Measurements from ENCODE around the gene TENT5D.
"Not testable (repeated sequence)": the region's sequence is repeated elsewhere in the genome, so short reads cannot be mapped to it uniquely, and the experiment has no call there.

TENT5D gene

DNA sequence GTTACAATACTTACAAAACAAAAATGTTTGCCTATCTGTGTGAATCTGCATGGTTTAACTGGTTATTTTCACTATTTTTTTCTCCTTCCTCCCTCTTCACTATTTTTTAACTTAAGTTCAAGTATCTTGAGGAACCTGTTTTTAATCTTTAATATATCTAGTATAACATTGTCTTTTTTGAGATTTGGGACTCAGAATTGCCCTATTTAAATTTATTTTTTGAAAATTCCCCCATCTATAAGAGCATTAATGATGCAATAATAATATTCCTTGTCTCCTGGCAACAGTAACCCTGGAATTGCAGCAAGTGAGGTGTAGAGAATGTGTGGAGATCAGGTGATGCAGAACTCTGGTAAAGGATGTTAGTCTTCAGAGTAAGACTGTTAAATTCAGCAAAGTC is at the start of gene TENT5D:
TENT5D (plus strand) TSS at position 301 of the 400 bp plus-strand sequence. CDS start 22,093 bp downstream, outside the sequence.
- DNase-seq (ENCODE audit: low read depth, low spot score) = no peak

DNA sequence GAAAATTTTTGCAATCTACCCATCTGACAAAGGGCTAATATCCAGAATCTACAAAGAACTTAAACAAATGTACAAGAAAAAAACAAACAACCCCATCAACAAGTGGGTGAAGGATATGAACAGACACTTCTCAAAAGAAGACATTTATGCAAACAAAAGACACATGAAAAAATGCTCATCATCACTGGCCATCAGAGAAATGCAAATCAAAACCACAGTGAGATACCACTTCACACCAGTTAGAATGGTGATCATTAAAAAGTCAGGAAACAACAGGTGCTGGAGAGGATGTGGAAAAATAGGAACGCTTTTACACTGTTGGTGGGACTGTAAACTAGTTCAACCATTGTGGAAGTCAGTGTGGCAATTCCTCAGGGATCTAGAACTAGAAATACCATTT is 34.6 kb upstream of the TENT5D start:
- DNase-seq (ENCODE audit: low read depth, low spot score) = not testable (repeated sequence)

DNA sequence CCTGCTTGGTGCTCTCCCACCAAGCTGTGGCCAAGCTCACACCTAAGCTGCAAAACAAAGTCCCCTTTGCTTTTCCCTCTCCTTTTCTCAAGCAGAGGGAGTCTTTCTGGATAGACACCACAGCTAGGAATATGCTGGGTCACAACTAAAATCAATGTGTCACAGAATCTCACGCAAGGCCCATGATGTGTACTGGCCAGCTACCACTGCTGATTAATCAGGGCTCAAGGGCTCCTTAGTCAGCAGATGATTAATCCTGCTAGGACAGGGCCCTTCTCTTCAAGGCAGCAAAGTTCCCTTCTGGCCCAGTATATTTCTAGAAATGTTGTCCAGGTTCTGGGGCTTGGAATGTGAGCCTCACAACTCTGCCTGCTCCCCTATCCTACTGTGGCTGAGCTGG is 32.0 kb upstream of the TENT5D start:
- no peak for DNase-seq (ENCODE audit: low read depth, low spot score)

DNA sequence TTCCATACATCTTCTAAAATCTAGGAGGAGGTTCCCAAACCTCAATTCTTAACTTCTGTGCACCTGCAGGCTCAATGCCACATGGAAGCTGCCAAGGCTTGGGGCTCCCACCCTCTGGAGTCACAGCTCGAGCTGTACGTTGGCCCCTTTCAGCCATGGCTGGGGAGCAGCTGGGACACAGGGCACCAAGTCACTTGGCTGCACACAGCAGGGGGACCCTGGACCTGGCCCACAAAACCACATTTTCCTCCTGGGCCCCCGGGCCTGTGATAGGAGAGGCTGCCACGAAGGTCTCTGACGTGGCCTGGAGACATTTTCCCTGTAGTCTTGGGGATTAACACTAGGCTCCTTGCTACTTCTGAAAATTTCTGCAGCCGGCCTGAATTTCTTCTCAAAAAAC is 8.2 kb upstream of the TENT5D start:
- no peak for DNase-seq (ENCODE audit: low read depth, low spot score)

DNA sequence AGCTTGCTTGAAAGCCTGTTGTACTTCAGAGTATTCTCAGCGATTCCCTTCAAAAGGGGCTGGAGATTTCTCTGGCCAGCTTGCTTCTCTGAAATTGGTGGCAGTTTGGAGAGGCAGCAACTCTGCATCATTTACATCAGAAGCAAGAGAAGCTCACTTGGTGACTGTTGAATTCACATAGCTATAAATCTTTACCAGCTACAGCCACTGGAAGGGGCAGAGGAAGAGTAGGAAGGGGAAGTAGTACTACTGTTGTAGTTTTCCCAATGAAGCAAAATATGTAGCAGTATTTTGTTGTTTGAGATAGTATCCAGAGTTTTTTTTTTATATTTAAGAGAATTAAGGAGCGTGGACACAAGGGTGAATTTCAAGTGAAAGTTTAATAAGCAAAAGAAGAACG is 2.8 kb downstream of the TENT5D start:
- DNase-seq (ENCODE audit: low read depth, low spot score) = no peak

DNA sequence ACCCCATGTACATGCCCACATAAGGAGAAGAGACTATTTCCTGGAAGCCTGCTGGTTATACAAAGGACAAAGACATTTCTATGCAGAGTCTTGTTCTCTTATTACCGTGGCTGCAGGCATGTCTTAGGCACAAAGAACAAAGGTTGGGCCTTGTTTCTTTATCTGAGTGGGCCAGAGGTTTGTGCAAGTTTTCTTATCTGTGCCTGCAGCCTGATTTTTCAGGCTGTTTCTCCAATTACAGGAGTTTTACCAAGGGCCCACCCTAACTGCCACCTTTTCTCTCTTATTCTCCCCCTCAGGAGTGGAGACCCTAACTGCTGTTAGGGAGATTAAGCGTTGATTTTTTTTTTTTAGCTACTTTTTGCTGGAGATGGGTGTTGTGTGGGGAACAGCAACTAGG is 3.5 kb downstream of the TENT5D start:
- no peak for DNase-seq (ENCODE audit: low read depth, low spot score)

DNA sequence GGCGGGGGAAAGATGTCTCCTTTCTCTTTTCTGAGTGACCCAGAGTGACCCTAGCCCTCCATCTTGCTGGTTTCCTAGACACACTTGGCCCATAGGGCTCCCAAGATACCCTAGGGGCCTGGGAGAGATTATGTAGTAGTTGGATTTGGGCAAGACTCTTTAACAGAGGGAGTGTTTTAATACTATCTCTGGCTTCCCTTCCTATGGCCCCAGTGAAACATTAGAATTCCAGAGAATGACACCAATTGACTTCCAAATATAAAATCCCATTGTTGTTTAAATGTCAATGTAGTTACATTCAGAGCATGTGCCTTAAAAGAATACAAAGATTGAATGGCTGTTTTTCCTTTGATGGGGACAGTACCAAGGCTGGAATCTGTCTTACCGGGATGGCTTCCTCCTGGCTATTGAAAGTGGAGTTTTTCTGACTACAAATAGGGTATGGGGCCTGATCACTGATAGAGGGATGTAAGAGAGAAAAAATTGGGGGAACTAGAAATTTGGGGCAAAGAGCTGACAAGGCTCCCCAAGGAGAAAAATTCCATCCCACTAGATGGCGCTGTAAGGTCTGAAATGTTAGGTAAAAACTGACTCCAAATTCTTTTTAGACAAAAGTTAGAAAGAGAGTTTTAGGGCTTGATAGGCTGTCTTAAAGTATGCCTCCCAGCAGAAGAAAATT is 10.7 kb downstream of the TENT5D start:
- no peak for DNase-seq (ENCODE audit: low read depth, low spot score)

DNA sequence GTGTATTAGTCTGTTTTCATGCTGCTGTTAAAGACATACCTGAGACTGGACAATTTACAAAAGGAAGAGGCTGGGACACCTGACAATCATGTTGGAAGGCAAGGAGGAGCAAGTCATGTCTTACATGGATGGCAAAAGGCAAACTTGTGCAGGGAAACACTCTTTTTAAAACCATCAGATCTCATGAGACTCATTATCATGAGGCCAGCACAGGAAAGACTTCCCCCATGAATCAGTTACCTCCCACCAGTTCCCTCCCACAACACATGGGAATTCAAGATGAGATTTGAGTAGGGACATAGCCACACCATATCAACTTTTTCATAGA is 11.2 kb downstream of the TENT5D start:
- no peak for DNase-seq (ENCODE audit: low read depth, low spot score)

DNA sequence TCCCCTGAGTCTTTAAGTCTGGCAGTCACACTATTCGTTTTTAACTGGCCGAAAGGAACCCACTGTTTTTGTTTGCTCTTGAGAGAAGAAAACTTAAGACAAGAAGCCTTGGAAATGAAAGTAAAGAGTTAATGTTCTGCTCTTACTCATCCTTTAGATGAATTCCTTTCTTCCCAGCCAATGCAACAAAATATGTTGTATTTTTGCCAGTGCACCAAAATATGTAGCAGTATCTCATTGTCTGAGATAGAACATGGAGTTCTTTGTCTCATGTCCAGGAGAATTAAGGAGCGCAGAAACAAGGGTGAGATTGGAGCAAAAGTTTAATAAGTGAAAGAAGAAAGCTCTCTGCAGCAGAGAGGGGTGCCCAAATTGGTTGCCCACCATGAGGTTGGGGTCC is 12.2 kb downstream of the TENT5D start:
- no peak for DNase-seq (ENCODE audit: low read depth, low spot score)

DNA sequence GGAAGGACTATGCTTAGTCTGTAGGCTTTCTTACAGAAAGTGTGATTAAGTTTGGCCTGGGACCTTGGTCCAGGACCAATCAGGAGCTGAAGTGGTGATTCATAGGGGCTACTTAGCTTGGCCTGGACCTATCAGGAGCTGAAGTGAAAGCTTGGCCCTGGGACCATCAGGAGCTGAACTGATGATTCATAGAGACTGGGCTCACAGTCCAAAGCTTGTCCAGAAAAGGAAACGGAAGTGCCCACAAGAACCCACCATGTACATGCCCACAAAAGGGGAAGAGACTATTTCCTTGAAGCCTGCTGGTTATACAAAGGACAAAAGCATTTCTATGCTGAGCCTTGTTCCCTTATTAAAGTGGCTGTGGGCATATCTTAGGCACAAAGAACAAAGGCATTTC is 12.6 kb downstream of the TENT5D start:
- DNase-seq (ENCODE audit: low read depth, low spot score) = no peak

DNA sequence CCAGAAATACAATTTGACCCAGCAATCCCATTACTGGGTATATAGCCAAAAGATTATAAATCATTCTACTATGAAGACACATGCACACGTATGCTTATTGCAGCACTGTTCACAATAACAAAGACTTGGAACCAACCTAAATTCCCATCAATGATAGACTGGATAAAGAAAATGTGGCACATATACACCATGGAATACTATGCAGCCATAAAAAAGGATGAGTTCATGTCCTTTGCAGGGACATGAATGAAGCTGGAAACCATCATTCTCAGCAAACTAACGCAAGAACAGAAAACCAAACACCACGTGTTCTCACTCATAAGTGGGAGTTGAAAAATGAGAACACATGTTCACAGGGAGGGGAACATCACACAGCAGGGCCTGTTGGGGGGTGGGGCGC is 47.9 kb downstream of the TENT5D start:
- DNase-seq (ENCODE audit: low read depth, low spot score) = not testable (repeated sequence)

DNA sequence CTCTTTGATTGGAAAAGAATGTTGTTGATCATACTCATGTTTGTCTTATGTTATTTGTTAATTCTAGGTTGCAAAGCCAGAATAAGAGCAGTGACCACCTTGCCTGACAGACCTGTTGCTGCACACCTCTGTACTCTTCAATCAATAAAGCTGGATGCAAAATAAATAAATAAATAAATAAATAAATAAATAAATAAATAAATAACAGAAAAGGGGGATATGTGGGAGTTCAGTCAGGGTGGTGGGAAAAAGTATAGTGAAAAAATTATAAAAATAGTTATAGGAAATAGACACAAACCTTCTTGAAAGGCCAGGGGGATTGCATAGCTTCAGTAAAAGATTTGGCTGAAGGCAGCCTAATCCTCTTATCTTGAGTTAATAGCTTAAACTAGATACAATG is 51.3 kb downstream of the TENT5D start:
- no peak for DNase-seq (ENCODE audit: low read depth, low spot score)

DNA sequence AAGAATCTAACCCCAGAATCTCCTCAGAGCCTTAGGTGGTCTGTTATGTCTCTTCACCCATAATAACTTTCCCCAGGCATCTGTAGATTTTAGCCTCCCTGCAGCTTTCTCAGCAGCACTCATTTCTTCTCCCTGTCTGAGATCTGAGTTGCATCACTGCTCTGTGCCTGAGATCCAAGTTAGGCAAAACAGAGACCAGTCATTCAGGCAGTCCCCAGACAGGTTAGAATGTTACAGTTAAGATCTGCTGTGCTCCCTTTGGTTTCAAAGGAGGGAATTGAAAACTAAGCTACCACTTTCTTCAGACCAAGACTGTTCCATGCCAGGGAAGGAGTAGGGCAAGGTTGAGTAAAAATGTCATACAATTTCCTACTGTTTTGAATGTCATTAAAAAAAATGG is 65.3 kb downstream of the TENT5D start:
- DNase-seq (ENCODE audit: low read depth, low spot score) = no peak

DNA sequence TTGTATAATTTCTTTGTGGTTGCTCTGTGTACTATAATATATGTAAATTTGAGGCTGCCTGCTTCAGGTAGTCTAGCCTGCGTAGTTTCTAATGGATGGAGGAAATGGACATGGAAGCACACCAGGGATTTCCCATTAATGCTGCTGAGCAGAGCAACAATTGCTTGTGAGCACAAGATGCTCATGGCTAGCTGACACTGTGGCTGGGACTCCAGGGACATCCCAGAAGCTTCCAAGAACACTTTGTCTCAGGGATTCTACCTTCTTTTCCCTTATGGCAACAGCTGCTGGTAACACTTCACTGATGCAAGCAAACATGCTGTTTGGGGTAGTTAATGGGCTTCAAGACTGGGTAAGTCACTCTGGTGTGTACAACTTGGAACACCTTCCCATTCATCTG is 66.1 kb downstream of the TENT5D start:
- DNase-seq (ENCODE audit: low read depth, low spot score) = no peak

DNA sequence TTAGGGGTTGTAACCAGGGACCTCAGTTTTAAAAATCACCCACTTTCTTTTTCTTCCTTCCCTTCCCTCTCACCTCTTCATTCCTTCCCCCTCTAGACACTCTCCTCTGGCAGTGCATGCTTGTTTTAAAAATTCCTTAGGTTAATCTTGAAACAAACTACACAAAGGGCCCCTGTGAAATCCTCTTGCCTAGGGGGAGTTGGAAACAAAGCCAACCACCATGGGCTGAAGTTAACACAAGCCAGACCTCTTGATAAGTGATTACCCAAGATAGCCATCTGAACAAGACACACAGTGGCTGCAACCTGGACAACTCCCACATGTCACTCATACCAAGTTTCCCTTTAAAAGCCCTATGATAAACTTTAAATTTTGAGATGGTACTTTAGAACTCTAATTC is 68.9 kb downstream of the TENT5D start:
- DNase-seq (ENCODE audit: low read depth, low spot score) = no peak

Measured in brain pericyte (primary cell).